Measurements from ENCODE around the gene PTPN13. TPM values are rescaled to one million over a fixed set of nuclear protein-coding genes. Genes with fewer than 3 reads are reported as not detected.
"Not testable (repeated sequence)": the region's sequence is repeated elsewhere in the genome, so short reads cannot be mapped to it uniquely, and the experiment has no call there.

PTPN13 gene
- total RNA-seq, 4 donors from 2014 or later, result 3.7 to 18.5 (median 10.1) TPM

GRCh38 chr4:86706923-86707597 is 112.9 kb downstream of the PTPN13 start:
- in situ Hi-C loops (cut with MboI; ENCODE audit: low pct_ligation_motif_present in 1 of 4, low pct_unique_long_range_greater_than_20kb in 1 of 4, low sequenced_read_pairs in 3 of 4) (no loop called here), intact Hi-C loops (cut with DNase I; ENCODE audit: low total_unique reads) (no loop called here)
- WGBS, 2 donors (ENCODE audit: low coverage in 1 of 2), result 58 to 75% methylated on average over 2 of the region's 2 CpGs

GRCh38 chr4:86717651-86718050 is 123.5 kb downstream of the PTPN13 start:
- H3K27ac ChIP-seq, result no peak overlapping the region
- TF ChIP-seq EP300 (IDR thresholded peaks at IDR 0.05; ENCODE audit: low read depth), result no peak
- TF ChIP-seq POLR2A (IDR thresholded peaks at IDR 0.05), result no peak
- TF ChIP-seq POLR2AphosphoS5 (IDR thresholded peaks at IDR 0.05), result no peak
- TF ChIP-seq CTCF (IDR thresholded peaks at IDR 0.05), result no peak
- no peaks in the 10 kb centered on the region for H3K27me3 ChIP-seq
- intact Hi-C loops (cut with DNase I; ENCODE audit: low total_unique reads), result no loop called here
- DNase-seq, result no peak
- H3K4me3 ChIP-seq, result no peak overlapping the region
- in situ Hi-C loops (cut with MboI; ENCODE audit: low pct_ligation_motif_present in 1 of 4, low pct_unique_long_range_greater_than_20kb in 1 of 4, low sequenced_read_pairs in 3 of 4), result no loop called here
- no peaks in the 10 kb centered on the region for H3K9me3 ChIP-seq
- no peaks in the 10 kb centered on the region for H3K4me1 ChIP-seq
- no peaks in the 10 kb centered on the region for H3K36me3 ChIP-seq

More at GRCh38 chr4:86706923-86707597, 112.9 kb downstream of the PTPN13 start:
- no peak for TF ChIP-seq POLR2AphosphoS5 (IDR thresholded peaks at IDR 0.05)
- no peak for TF ChIP-seq POLR2A (IDR thresholded peaks at IDR 0.05)
- no peak for TF ChIP-seq CTCF (IDR thresholded peaks at IDR 0.05)
- no peak for TF ChIP-seq EP300 (IDR thresholded peaks at IDR 0.05; ENCODE audit: low read depth)
- Histone ChIP-seq H3K27me3 (no peaks in the 10 kb centered on the region), H3K9me3 (no peaks in the 10 kb centered on the region), H3K36me3 (no peaks in the 10 kb centered on the region), H3K4me3 (no peak overlapping the region), H3K27ac (no peak overlapping the region), H3K4me1 (no peaks in the 10 kb centered on the region)
- DNase-seq, result no peak

- TF ChIP-seq EP300 (IDR thresholded peaks at IDR 0.05; ENCODE audit: low read depth), result no peak
- no peak for TF ChIP-seq CTCF (IDR thresholded peaks at IDR 0.05)
- no peak for TF ChIP-seq POLR2A (IDR thresholded peaks at IDR 0.05)
- no peak for TF ChIP-seq POLR2AphosphoS5 (IDR thresholded peaks at IDR 0.05)
- no peak for DNase-seq
- no peak overlapping the region for H3K27ac ChIP-seq
- no peaks in the 10 kb centered on the region for H3K9me3 ChIP-seq
- no peaks in the 10 kb centered on the region for H3K27me3 ChIP-seq
- in situ Hi-C loops (cut with MboI; ENCODE audit: low pct_ligation_motif_present in 1 of 4, low pct_unique_long_range_greater_than_20kb in 1 of 4, low sequenced_read_pairs in 3 of 4) (no loop called here), intact Hi-C loops (cut with DNase I; ENCODE audit: low total_unique reads) (no loop called here)
- no peak overlapping the region for H3K4me3 ChIP-seq
- no peaks in the 10 kb centered on the region for H3K36me3 ChIP-seq
- no peaks in the 10 kb centered on the region for H3K4me1 ChIP-seq
- 81 to 87% methylated on average over 3 of the region's 3 CpGs for WGBS, 2 donors (ENCODE audit: low coverage in 1 of 2)
Measured at GRCh38 chr4:86718152-86718551, 124.0 kb downstream of the PTPN13 start.

- 70 to 94% methylated on average over 2 to 3 of the region's 3 CpGs for WGBS, 2 donors (ENCODE audit: low coverage in 1 of 2)
- H3K36me3 ChIP-seq; intact Hi-C loops (cut with DNase I; ENCODE audit: low total_unique reads); H3K27ac ChIP-seq; H3K4me1 ChIP-seq; H3K27me3 ChIP-seq; DNase-seq; H3K9me3 ChIP-seq; H3K4me3 ChIP-seq; in situ Hi-C loops (cut with MboI; ENCODE audit: low pct_ligation_motif_present in 1 of 4, low pct_unique_long_range_greater_than_20kb in 1 of 4, low sequenced_read_pairs in 3 of 4): not testable (repeated sequence)
Measured at GRCh38 chr4:86719149-86719548, 125.0 kb downstream of the PTPN13 start.

GRCh38 chr4:86720508-86721068 is 126.5 kb downstream of the PTPN13 start:
- Histone ChIP-seq H3K27ac (no peak overlapping the region), H3K27me3 (no peaks in the 10 kb centered on the region), H3K4me3 (no peak overlapping the region), H3K36me3 (no peaks in the 10 kb centered on the region), H3K4me1 (no peaks in the 10 kb centered on the region), H3K9me3 (no peaks in the 10 kb centered on the region)
- no peak for DNase-seq
- in situ Hi-C loops (cut with MboI; ENCODE audit: low pct_ligation_motif_present in 1 of 4, low pct_unique_long_range_greater_than_20kb in 1 of 4, low sequenced_read_pairs in 3 of 4) (no loop called here), intact Hi-C loops (cut with DNase I; ENCODE audit: low total_unique reads) (no loop called here)
- WGBS, 2 donors (ENCODE audit: low coverage in 1 of 2), result 59 to 72% methylated on average over 3 of the region's 3 CpGs
- TF ChIP-seq EP300 (IDR thresholded peaks at IDR 0.05; ENCODE audit: low read depth) (no peak), CTCF (IDR thresholded peaks at IDR 0.05) (no peak), POLR2AphosphoS5 (IDR thresholded peaks at IDR 0.05) (no peak), POLR2A (IDR thresholded peaks at IDR 0.05) (no peak)
